Measurements from ENCODE around the gene MATN4.
A peak's percentile ranks its signal among the peaks of the same experiment; 100 is the strongest.
"Not testable (repeated sequence)": the region's sequence is repeated elsewhere in the genome, so short reads cannot be mapped to it uniquely, and the experiment has no call there.

Gene MATN4

GRCh38 chr20:45308117-45308778, at the start of gene MATN4:
Gene MATN4 (minus strand): TSS chr20:45308299. CDS start chr20:45305582, 2,717 bp downstream.
- no peak for DNase-seq

DNA sequence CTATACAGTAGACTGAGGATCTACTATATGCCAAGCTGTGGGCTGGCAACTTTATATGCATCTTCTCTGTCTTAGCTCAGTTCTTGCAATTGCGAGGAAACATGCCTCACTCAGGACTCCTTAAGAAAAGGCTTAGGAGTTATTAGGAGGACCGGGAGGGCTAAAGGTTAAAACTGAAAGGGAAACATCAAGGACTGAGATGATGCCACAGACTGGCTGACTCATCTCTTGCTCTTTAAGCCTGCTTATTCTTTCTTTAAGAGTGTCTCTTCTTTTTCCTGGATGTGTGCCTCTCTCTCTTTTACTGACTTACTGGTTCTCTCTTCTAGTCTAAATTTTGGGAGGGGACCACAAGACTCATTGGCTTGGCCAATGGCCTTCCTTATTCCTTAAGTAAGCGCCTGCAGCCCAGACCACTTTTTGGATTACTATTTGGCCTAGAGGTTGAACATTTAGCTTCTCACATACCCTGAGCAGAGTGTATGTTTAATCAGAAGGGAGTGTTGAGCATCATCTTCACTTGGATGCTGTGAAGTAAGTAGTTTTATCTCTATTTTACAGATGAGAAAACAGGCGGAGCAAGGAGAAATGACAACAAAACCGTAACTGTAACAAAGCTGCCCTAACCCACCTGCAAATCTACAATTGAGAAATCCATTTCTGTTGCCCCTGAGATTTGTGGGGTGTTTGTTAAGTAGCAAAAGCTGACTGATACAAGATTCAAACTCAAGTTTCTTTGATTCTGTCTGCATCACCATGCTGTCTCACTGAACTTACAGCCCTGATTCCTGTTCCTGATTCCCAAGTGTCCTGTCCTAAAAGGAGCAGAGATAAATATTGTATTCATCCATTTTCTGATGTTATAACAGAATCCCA, 47.3 kb upstream of the MATN4 start:
- DNase-seq, result peak; percentile 56

GRCh38 chr20:45354423-45355208, 46.5 kb upstream of the MATN4 start:
- DNase-seq, result peak; percentile 61

DNA sequence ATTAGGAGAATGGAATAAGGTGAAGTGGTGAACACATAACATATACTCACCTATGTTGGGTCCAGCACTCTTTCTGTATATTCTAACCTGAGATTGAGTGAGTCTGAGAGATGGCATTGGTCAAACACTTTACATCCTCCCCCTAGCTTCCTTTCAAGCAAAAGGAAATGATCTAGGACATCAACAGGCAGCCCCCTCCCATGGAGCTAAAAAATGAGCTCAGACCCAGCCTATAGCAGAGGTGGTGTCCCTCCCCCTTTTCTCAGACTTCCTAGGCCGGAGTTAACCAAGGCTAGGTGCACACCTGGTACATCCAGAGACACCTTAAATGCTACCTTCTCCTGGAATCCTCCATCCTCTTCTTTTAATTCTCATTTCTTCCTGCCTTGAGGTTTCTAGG, 45.6 kb upstream of the MATN4 start:
- DNase-seq, result no peak

- DNase-seq, result no peak
Measured at GRCh38 chr20:45352729-45353128, 44.6 kb upstream of the MATN4 start.

DNA sequence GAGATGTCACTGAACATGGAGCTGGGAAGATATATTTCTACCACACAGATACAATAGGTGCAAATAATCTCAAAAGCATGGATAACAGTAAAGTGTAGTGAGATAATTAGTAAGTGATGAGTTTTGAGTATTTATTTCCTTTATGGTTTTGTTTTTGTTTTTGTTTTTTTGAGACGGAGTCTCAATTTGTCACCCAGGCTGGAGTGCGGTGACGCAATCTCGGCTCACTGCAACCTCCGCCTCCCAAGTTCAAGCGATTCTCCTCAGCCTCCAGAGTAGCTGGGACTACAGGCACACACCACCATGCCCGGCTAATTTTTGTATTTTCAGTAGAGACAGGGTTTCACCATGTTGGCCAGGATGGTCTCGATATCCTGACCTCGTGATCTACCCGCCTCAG, 42.7 kb upstream of the MATN4 start:
- DNase-seq, result not testable (repeated sequence)

DNA sequence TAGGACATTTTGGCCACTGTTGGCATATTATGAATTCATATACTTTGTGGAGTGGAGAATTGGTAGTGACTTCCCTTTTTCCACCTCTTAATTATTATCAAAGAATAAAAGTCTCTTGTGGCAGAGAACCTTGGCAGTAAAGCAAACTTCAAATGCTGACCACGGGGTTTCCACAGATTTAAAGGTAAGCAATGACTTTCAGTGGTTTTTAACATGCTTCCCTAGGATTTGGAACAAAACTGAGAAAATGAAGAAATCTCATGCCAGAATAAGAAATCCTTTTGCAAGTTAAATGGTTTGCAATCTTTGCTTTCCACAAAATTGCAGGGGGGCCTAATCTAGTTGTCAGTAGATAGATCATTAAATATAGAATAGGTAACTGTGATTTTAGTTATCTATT, 42.1 kb upstream of the MATN4 start:
- DNase-seq, result no peak

- DNase-seq, result peak; percentile 70
Measured at GRCh38 chr20:45347936-45348778, 40.1 kb upstream of the MATN4 start, which contains the start of gene SDC4. Gene SDC4 (minus strand): TSS chr20:45348424. CDS start chr20:45348384, 40 bp downstream.

DNA sequence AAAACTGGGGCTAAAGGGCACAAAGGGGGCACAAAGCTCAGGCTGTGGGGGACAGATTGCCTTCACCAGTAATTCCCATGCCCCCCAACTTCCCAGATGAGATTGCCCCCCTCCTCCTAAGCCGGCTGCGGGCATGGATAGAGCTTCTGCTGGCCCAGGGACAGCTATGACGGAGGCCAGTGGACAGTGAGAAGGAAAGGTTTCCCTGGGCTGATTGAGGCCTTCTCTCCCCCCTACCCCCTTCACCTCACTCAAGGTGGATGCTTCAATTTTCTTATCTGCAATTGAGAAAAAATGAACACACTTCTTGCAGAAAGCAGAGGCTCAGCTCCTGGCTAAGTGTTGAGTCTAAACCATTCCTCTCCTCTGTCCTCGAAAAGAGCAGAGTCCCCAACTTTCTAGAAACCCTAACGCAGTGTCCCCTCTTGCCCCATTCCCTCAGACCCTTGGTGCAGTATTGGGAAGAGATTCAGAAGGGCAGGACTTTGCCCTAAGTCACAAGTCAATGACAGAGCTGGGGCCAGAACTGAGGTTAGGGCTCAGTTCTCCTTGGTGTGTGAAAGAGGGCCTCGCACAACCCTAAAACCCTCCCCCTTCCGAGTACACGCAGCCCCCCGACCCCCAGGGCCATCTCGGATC, 39.3 kb upstream of the MATN4 start:
- DNase-seq, result no peak

DNA sequence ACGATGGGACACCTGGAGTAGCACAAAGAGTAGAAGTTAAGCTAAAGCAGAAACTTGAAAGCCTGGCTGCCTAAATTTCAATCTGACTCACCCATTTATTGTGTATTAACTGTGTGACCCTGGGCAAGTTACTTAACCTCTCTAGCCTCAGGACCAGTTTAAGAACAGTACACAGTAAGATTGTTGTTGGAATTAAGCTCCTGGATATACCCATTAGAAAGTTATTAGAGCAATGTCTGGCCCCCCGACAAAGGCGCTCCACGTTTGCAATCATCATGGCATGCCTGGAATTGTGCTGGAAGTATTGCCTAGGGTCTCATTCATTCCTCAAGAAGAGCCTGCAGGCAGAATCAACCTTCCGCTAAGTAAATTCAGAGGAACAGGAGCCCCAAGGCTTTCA, 38.8 kb upstream of the MATN4 start:
- DNase-seq, result peak; percentile 34

- no peak for DNase-seq
Measured at GRCh38 chr20:45346291-45346718, 38.2 kb upstream of the MATN4 start.

GRCh38 chr20:45345104-45345936, 37.2 kb upstream of the MATN4 start:
- DNase-seq, result no peak

GRCh38 chr20:45344168-45344860, 36.2 kb upstream of the MATN4 start:
- peak; percentile 92 for DNase-seq

DNA sequence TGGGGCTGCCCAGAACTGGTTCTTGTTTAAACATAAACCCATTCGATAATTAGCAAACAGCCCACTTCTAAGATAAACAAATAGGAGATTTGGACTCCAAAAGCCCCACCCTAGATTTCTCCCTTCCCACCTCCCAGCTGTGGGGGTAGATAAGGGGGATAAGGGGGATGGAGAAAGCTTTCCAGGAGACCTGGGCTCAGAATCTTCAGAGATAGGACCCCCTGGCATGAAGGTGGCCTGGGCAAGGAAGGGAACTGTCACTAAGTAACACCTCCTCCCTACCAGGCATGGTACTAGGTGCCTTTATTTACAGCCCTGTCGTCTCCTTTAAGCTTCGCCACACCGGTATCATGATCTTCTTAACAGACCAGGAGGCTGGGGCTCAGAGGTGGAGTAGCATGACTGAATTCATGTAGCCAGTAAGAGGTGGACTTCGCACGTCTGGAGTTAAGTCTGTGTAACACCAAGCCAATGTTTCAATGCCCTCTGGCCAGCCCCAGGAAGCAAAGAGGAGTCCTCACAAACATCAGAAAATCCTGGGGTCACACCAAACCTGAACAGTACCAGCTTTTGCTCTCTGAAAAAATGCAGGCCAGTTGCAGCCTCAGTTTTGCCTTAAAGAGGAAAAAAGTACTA, 35.6 kb upstream of the MATN4 start:
- no peak for DNase-seq

DNA sequence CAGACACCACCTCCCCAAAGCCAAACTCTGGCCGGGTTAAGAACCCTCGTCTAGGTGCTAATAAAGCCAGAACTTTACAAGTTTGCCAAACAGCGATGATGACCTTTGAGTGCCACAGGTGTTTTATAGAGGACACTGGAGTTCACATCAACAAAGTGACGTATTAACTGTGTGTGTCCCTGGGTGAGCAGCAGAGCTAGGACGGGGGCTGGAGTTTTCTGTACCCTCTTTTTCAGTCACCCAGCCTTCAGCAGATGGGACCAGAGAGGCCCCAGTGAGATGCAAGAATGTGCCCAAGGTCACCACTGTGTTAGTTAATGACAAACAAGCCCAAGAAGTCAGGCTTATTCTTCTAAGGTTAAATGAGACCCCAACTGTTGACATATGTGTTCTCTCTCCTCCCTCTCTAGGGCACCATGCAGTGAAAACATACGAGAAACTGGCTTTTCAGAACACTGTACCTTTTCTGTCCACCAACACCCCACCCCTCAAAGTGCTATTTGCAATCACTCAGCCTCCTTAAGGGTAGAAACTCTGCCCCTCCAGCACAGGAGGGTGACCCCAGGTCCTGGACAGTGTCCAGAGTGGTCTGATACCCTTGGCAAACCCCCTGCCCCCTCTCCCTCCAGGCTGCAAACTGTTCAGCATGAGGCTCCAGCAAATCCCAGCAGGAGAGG, 34.9 kb upstream of the MATN4 start:
- no peak for DNase-seq

DNA sequence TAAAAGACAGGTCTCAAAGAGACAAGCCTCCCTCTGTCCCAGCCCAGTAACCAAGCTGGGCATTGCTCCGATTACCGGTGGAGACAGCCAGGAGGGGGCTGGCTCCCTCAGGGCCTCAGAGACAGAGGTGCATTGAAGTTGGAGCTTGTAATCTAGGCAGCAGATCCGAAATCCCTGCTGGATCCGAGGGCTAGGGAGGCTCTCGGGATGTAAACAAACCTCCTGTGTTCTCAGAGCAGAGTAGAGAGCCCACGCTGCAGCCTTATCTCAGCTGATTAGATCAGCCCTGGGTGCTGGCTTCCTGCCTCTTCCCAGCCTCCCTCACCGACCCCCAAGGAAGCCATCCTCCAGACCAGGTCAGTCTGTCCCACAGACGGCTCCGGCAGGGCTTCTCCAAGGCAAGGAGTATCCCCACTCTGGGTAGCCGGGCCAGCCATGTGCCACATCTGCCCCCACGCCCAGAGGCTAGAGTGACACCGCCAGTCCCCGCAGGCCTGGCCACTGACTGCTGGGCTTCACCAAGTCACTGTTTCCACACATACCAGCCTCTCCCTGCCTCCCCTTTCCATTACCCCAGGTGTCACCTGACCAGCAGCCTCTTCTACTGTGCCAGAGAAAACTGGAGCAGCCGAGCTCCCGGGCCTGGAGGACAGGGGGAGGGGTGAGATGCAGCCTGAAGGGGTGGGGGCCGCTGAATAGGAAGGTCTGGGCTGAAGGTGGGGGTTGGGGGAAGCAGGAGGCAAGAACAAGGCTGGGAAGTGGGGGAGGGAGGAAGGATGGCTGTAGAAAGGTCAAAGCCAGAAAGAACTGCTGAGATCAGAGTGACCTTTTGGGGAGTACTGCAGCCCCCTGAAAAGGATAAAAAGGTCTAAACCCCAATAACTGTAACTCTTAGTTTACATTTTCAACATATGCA, 34.1 kb upstream of the MATN4 start:
- no peak for DNase-seq

GRCh38 chr20:45341579-45341938, 33.5 kb upstream of the MATN4 start:
- DNase-seq, result no peak

DNA sequence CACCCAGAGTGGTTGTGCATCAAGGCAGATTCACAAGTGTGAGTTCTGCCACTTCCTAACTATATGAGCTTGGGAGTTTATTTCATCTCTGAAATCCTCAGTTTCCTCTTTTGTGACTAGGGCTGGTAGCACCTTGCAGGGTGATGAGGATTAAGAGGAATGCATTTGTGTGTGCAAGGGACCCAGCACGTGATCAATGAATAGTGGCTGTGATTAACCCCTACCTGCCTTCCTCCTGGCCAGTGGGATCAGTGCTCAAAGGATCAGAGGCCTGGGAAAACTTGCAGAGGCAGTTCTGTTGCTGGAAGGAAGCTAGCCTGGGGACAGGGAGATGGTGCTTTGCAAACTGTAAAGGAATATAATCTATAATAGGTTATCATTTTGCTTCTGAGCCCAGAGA, 32.9 kb upstream of the MATN4 start:
- DNase-seq, result no peak
